IMR-90 (cell line): ENCODE results near the gene VPS35L. TPM values are rescaled to one million over a fixed set of nuclear protein-coding genes. Genes with fewer than 3 reads are reported as not detected.
A peak's percentile ranks its signal among the peaks of the same experiment; 100 is the strongest.

Source experiments
- ATAC-seq: fragments of 200-7000 bp; cut with Tn5 transposase; 2 replicates; pipeline ENCODE4 v1.9.1; 2020; ENCODE audit warnings: low read depth, mild to moderate bottlenecking, moderate library complexity
- BruUV-seq: library from RNA; stranded (reverse); fragments of 400-500 nt; replicated peaks from 2 replicates; lab custom pipeline; 2021; lab: Mats Ljungman, UMichigan
- CTCF ChIA-PET: fragments of 300-600 bp; formaldehyde crosslinking; extraction: SDS; loops from one replicate; lab custom pipeline; 2021; ENCODE audit warnings: antibody characterized with exemption; lab: Yijun Ruan, JAX
- POLR2A ChIA-PET: fragments of 300-600 bp; sonication (Branson Sonifier 250); formaldehyde crosslinking; loops from one replicate; lab custom pipeline; 2022; ENCODE audit warnings: antibody characterized with exemption; ENCODE audit not compliant: unreplicated experiment; lab: Charles Lee
- DNase-seq: peaks from one replicate; pipeline ENCODE4 v3.0.0; 2013
- H2AFZ ChIP-seq: replicated peaks from 2 replicates; pipeline ENCODE3; 2013; ENCODE audit warnings: low read length, mild to moderate bottlenecking; ENCODE audit not compliant: poor library complexity
- H2AK5ac ChIP-seq: 2 replicates; pipeline ENCODE4 v1.6.1; 2013; ENCODE audit warnings: low read depth, low read length, inconsistent platforms
- H2AK9ac ChIP-seq: replicated peaks from 2 replicates; pipeline ENCODE3; 2013; ENCODE audit warnings: mild to moderate bottlenecking, low read depth, low read length, moderate library complexity; ENCODE audit not compliant: poor library complexity
- H2BK120ac ChIP-seq: 2 replicates; pipeline ENCODE4 v1.6.1; 2013; ENCODE audit warnings: low read depth, low read length, inconsistent platforms
- H2BK15ac ChIP-seq: 3 replicates; pipeline ENCODE4 v1.6.1; 2013; ENCODE audit warnings: low read depth, low read length, inconsistent platforms
- H2BK20ac ChIP-seq: 2 replicates; pipeline ENCODE4 v1.6.1; 2013; ENCODE audit warnings: low read depth, mild to moderate bottlenecking, inconsistent platforms, low read length, moderate library complexity
- H2BK5ac ChIP-seq: 2 replicates; pipeline ENCODE4 v1.6.1; 2013; ENCODE audit warnings: mild to moderate bottlenecking, low read depth, low read length, inconsistent platforms; ENCODE audit not compliant: poor library complexity, severe bottlenecking
- H3K14ac ChIP-seq: replicated peaks from 2 replicates; pipeline ENCODE4 v1.6.1; 2013; ENCODE audit warnings: low read depth, low read length, inconsistent platforms
- H3K18ac ChIP-seq: 2 replicates; pipeline ENCODE4 v1.6.1; 2013; ENCODE audit warnings: low read depth, low read length, control low read depth
- H3K23ac ChIP-seq: 2 replicates; pipeline ENCODE4 v1.6.1; 2013; ENCODE audit warnings: low read depth, low read length, inconsistent platforms
- H3K27ac ChIP-seq: 2 replicates; pipeline ENCODE4 v1.5.1; 2013; ENCODE audit warnings: mild to moderate bottlenecking, control low read depth, low read length; ENCODE audit not compliant: insufficient read depth
- H3K27me3 ChIP-seq: 2 replicates; pipeline ENCODE4 v1.6.1; 2013; ENCODE audit warnings: low read length; ENCODE audit not compliant: control insufficient read depth, insufficient read depth
- H3K36me3 ChIP-seq: 2 replicates; pipeline ENCODE4 v1.6.1; 2013; ENCODE audit warnings: low read length, mixed read lengths; ENCODE audit not compliant: control insufficient read depth, insufficient read depth
- H3K4ac ChIP-seq: 2 replicates; pipeline ENCODE4 v1.6.1; 2013; ENCODE audit warnings: low read depth, low read length, inconsistent platforms
- H3K4me1 ChIP-seq: 2 replicates; pipeline ENCODE4 v1.6.1; 2013; ENCODE audit warnings: low read length, mixed read lengths; ENCODE audit not compliant: control insufficient read depth, insufficient read depth
- H3K4me2 ChIP-seq: 2 replicates; pipeline ENCODE4 v1.6.1; 2013; ENCODE audit warnings: low read depth, mild to moderate bottlenecking, control low read depth, low read length, moderate library complexity
- H3K4me3 ChIP-seq: 2 replicates; pipeline ENCODE4 v1.5.1; 2013; ENCODE audit warnings: low read depth, mild to moderate bottlenecking, control low read depth, low read length, moderate library complexity; ENCODE audit not compliant: insufficient read depth
- H3K56ac ChIP-seq: 2 replicates; pipeline ENCODE4 v1.6.1; 2013; ENCODE audit warnings: low read length, inconsistent platforms; ENCODE audit not compliant: insufficient read depth; ENCODE audit errors: extremely low read depth
- H3K79me1 ChIP-seq, 2 experiments: 2 replicates each; pipeline ENCODE4 v1.6.1; 2013; ENCODE audit warnings: low read length in 2 of 2, inconsistent platforms in 1 of 2, low read depth in 1 of 2
- H3K9ac ChIP-seq: 2 replicates; pipeline ENCODE4 v1.6.1; 2013; ENCODE audit warnings: low read depth, low read length, control low read depth
- H3K9me1 ChIP-seq: 2 replicates; pipeline ENCODE4 v1.6.1; 2013; ENCODE audit warnings: low read length, inconsistent platforms; ENCODE audit not compliant: insufficient read depth
- H3K9me3 ChIP-seq: 2 replicates; pipeline ENCODE4 v1.6.1; 2013; ENCODE audit warnings: low read length; ENCODE audit not compliant: control insufficient read depth, insufficient read depth
- H4K20me1 ChIP-seq: 2 replicates; pipeline ENCODE4 v1.6.1; 2013; ENCODE audit warnings: low read length, inconsistent platforms; ENCODE audit not compliant: insufficient read depth
- H4K5ac ChIP-seq: 2 replicates; pipeline ENCODE4 v1.6.1; 2013; ENCODE audit warnings: mild to moderate bottlenecking, low read depth, low read length, control low read depth
- H4K8ac ChIP-seq, 2 experiments: 2 replicates each; pipeline ENCODE4 v1.6.1; 2013; ENCODE audit warnings: low read depth in 2 of 2, low read length in 2 of 2, control low read depth in 1 of 2, inconsistent platforms in 1 of 2
- H4K91ac ChIP-seq: 2 replicates; pipeline ENCODE4 v1.6.1; 2013; ENCODE audit warnings: low read depth, low read length, inconsistent platforms; ENCODE audit not compliant: insufficient read depth
- POLR2A ChIP-seq: IDR thresholded peaks from 2 replicates; pipeline ENCODE4 v1.6.1; 2012; ENCODE audit warnings: mild to moderate bottlenecking, low read depth, low read length
- RFX5 ChIP-seq: IDR thresholded peaks from 2 replicates; pipeline ENCODE4 v1.8.0; 2012; ENCODE audit warnings: low read depth, mild to moderate bottlenecking, low read length, moderate library complexity
- USF2 ChIP-seq: fragments of 150-350 bp; IDR thresholded peaks from 2 replicates; pipeline ENCODE4 v1.6.1; 2017; ENCODE audit warnings: mild to moderate bottlenecking, antibody characterized with exemption, low read length, low read depth
- WGBS, 2 experiments: methylation state at CpG; one replicate each; pipeline versions ENCODE4 v1.1.5 to v1.1.7; 2013; ENCODE audit warnings: missing lambda C conversion rate in 2 of 2; ENCODE audit not compliant: insufficient read length in 1 of 2; ENCODE audit errors: extremely low coverage in 2 of 2; 5-methylcytosine and 5-hydroxymethylcytosine counted together
- dilution Hi-C: fragments of 300-500 bp; cut with HindIII; formaldehyde crosslinking; loops from one replicate; pipeline ENCODE4 v1.14.3; 2018; ENCODE audit warnings: low sequenced_read_pairs; ENCODE audit not compliant: unreplicated experiment
- in situ Hi-C: fragments of 300-500 bp; cut with MboI; formaldehyde crosslinking; loops from 3 replicates; pipeline ENCODE4 v1.14.3; 2019; ENCODE audit warnings: low sequenced_read_pairs, inconsistent platforms, mixed read lengths
- intact Hi-C: fragments of 100-400 bp; cut with micrococcal nuclease; formaldehyde crosslinking; loops from 2 replicates; pipeline ENCODE4 v1.10.0; 2022
- polyA plus RNA-seq, 3 experiments: library from polyadenylated mRNA; depleted of rRNA; stranded (reverse); fragments of >200 nt; gene quantifications; 2 replicates each; pipeline ENCODE4 v1.2.3, GENCODE V29; 2012; ENCODE audit warnings: low replicate concordance in 1 of 3
- total RNA-seq: library from RNA; depleted of rRNA; stranded (reverse); fragments of >200 nt; gene quantifications from 2 replicates; pipeline ENCODE4 v1.2.3, GENCODE V29; 2012

Gene VPS35L
- total and polyA plus RNA-seq, 2 of the 4 experiments (the other 2 are of a cell fraction) = 28.0 to 40.1 TPM

DNA sequence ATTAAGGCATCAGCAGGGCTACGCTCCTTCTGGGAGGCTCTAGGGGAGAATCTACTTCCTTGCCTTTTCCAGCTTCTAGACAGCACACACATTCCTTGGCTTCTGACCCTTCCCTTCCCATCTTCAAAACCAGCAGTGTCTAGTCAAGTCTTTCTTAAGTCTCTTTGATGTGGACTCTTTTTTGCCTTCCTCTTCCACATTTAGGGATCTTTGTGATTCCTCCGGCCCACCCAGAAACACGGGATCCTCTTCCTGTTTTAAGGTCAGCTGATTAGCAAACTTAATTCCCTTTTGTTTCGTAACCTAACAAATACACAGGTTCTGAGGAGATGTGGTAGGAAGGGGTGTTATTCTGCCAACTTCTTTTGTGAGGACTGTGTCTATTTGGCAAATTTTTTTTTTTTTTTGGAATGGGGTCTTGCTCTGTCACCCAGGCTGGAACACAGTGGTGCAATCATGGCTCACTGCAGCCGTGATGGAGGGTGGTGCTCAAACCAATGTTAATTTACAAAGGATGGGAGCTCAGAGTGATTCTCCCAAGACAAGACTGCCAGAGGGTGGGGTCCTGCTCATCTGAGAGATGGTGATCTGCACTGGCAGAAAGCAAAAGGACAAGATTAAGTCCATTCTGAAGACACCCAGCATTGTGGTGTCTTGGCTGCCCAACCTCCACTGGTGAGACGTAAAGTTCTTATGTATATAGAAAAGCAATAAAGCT is 147.8 kb downstream of the VPS35L start:
- DNase-seq (no peak), ATAC-seq (no peak)
- no peaks in the 10 kb centered on the region for H4K20me1 ChIP-seq
- H3K27me3 ChIP-seq = no peaks in the 10 kb centered on the region
- H3K18ac ChIP-seq = no peak overlapping the region
- dilution Hi-C loops = no loop called here
- intact Hi-C loops = loop anchor here (5.0 kb wide), 2 partner anchors 146 to 184 kb away; partner anchors contain the start of gene VPS35L
- 0 out of 2 replicates have a peak overlapping the region, but pooled peaks have one; percentile 3 for H3K23ac ChIP-seq
- no peak overlapping the region for H3K4me2 ChIP-seq
- peaks cover 15% of the 10 kb centered on the region for H3K9me1 ChIP-seq
- peak overlapping the region; percentile 58 for H2BK120ac ChIP-seq
- H3K56ac ChIP-seq = no peak overlapping the region
- H3K27ac ChIP-seq = no peak overlapping the region
- 17% methylated on average over 1 of the region's 6 CpGs; no CpG with 5 or more reads in 1 of the 2 experiments for WGBS, 2 experiments
- H3K36me3 ChIP-seq = peaks cover 51% of the 10 kb centered on the region
- peak overlapping the region; percentile 61 for H2BK5ac ChIP-seq
- H3K14ac ChIP-seq = 0 out of 2 replicates have a peak overlapping the region, but pooled peaks have one; percentile 19
- H2BK15ac ChIP-seq = no peak overlapping the region
- no peak for TF ChIP-seq USF2
- no peak for TF ChIP-seq POLR2A
- TF ChIP-seq RFX5 = no peak
- H3K9me3 ChIP-seq = no peaks in the 10 kb centered on the region
- no peak overlapping the region for H4K5ac ChIP-seq
- no TSS peak for BruUV-seq
- POLR2A ChIA-PET = interaction anchor here (0.7 kb wide), 1 partner anchor 12 kb away, joined by 8 read pairs; no protein-coding TSS in a partner anchor
- H3K9ac ChIP-seq = no peak overlapping the region
- peaks cover 24 to 57% of the 10 kb centered on the region in 2 experiments for H3K79me1 ChIP-seq
- H4K91ac ChIP-seq = peak overlapping the region; percentile 41; the same call in 1 of the 2 replicates
- peak overlapping the region in 1 of 2 experiments; percentile 54; a peak in 1 of 4 replicates for H4K8ac ChIP-seq
- no peak overlapping the region for H2AFZ ChIP-seq
- H3K4me1 ChIP-seq = peaks cover 15% of the 10 kb centered on the region
- in situ Hi-C loops = loop anchor here (25.0 kb wide), 1 partner anchor 591 kb away; the partner anchor contains the start of gene ITPRIPL2
- H3K4me3 ChIP-seq = no peak overlapping the region
- CTCF ChIA-PET = interaction anchor here (0.6 kb wide), 2 partner anchors 31 to 160 kb away, joined by 3 read pairs; no protein-coding TSS in a partner anchor
- peak overlapping the region; percentile 69 for H3K4ac ChIP-seq
- no peak overlapping the region for H2AK9ac ChIP-seq
- H2BK20ac ChIP-seq = peak overlapping the region; percentile 38
- peak overlapping the region; percentile 74; the same call in 1 of the 2 replicates for H2AK5ac ChIP-seq
